HCT116 (cell line): ENCODE data around the gene ANXA2.

Experiments
- EZH2 ChIP-seq: fragments of 200-600 bp; sonication (generic); IDR thresholded peaks from 2 replicates; pipeline ENCODE4 v1.6.1; 2017; ENCODE audit warnings: antibody characterized with exemption, mixed run types
- POLR2A ChIP-seq: IDR thresholded peaks from 2 replicates; pipeline ENCODE4 v1.7.0; 2011; ENCODE audit warnings: borderline replicate concordance; ENCODE audit not compliant: insufficient read depth, insufficient read length; ENCODE audit errors: extremely low read depth
- TF ChIP-seq, protein P1 (sequence below), 3 experiments: fragments of 200-600 bp in 1 of 3; sonication (generic) in 1 of 3; IDR thresholded peaks in 2 of 3; conservative IDR thresholded peaks in 1 of 3; 2 replicates each; pipeline ENCODE4 v1.5.1; 2012 to 2017; ENCODE audit warnings: low read depth in 2 of 3, low read length in 2 of 3, antibody characterized with exemption in 1 of 3, borderline replicate concordance in 1 of 3, control low read depth in 1 of 3, mild to moderate bottlenecking in 1 of 3, mixed read lengths in 1 of 3, mixed run types in 1 of 3, moderate library complexity in 1 of 3; ENCODE audit not compliant: insufficient read depth in 1 of 3

DNA sequence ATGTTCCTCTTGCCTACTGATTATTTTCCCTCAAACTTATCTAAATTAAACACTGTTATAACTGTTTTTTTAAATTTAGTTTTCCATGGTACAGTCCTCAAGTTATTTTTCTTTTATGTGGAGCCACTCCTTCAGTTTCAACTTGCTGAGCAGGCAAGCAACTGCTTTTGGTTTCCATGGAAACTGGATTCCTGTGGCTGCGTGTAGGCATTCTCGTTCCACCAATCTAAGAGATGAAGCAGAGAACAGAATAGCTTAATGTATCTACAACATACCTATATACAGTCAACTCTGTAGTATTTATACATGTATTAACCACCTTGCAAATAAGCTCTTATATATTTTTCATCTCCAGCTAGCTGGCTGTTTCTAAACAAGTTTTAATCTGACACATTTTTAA is 25.8 kb upstream of the ANXA2 start:
- TF ChIP-seq POLR2A (no peak), EZH2 (no peak)
- TF ChIP-seq, protein P1, sequence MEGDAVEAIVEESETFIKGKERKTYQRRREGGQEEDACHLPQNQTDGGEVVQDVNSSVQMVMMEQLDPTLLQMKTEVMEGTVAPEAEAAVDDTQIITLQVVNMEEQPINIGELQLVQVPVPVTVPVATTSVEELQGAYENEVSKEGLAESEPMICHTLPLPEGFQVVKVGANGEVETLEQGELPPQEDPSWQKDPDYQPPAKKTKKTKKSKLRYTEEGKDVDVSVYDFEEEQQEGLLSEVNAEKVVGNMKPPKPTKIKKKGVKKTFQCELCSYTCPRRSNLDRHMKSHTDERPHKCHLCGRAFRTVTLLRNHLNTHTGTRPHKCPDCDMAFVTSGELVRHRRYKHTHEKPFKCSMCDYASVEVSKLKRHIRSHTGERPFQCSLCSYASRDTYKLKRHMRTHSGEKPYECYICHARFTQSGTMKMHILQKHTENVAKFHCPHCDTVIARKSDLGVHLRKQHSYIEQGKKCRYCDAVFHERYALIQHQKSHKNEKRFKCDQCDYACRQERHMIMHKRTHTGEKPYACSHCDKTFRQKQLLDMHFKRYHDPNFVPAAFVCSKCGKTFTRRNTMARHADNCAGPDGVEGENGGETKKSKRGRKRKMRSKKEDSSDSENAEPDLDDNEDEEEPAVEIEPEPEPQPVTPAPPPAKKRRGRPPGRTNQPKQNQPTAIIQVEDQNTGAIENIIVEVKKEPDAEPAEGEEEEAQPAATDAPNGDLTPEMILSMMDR (IDR thresholded peaks at IDR 0.05 in 2 of 3, conservative IDR thresholded peaks at IDR 0.05 in 1 of 3; ENCODE audit: borderline replicate concordance in 1 of 3, insufficient read depth in 1 of 3, low read depth in 2 of 3, low read length in 2 of 3) = no peak
